T follicular helper cell (primary cell): Measurements from ENCODE around the gene NSF.
"Not testable (repeated sequence)": the region's sequence is repeated elsewhere in the genome, so short reads cannot be mapped to it uniquely, and the experiment has no call there.

Source experiments
- DNase-seq: peaks from one replicate; pipeline ENCODE4 v3.0.0-alpha.2; 2020; ENCODE audit warnings: low read depth

NSF gene

GRCh38 chr17:46628753-46629436 is 38.4 kb downstream of the NSF start:
- not testable (repeated sequence) for DNase-seq

GRCh38 chr17:46632146-46632545 is 41.7 kb downstream of the NSF start:
- not testable (repeated sequence) for DNase-seq

GRCh38 chr17:46634844-46635243 is 44.4 kb downstream of the NSF start:
- DNase-seq: not testable (repeated sequence)

- DNase-seq: not testable (repeated sequence)
Measured at GRCh38 chr17:46641861-46642656, 51.6 kb downstream of the NSF start.

- DNase-seq: not testable (repeated sequence)
Measured at GRCh38 chr17:46647251-46647650, 56.8 kb downstream of the NSF start.

- not testable (repeated sequence) for DNase-seq
Measured at GRCh38 chr17:46647688-46648278, 57.3 kb downstream of the NSF start.

- not testable (repeated sequence) for DNase-seq
Measured at GRCh38 chr17:46649246-46649645, 58.8 kb downstream of the NSF start.

- not testable (repeated sequence) for DNase-seq
Measured at GRCh38 chr17:46652024-46652643, 61.7 kb downstream of the NSF start.

GRCh38 chr17:46658235-46658634 is 67.8 kb downstream of the NSF start:
- not testable (repeated sequence) for DNase-seq

- not testable (repeated sequence) for DNase-seq
Measured at GRCh38 chr17:46659702-46660101, 69.2 kb downstream of the NSF start.

GRCh38 chr17:46663123-46663522 is 72.7 kb downstream of the NSF start:
- not testable (repeated sequence) for DNase-seq

GRCh38 chr17:46663552-46663951 is 73.1 kb downstream of the NSF start:
- not testable (repeated sequence) for DNase-seq

- not testable (repeated sequence) for DNase-seq
Measured at GRCh38 chr17:46665969-46666368, 75.5 kb downstream of the NSF start.

GRCh38 chr17:46670789-46671188 is 80.3 kb downstream of the NSF start:
- not testable (repeated sequence) for DNase-seq

- DNase-seq: not testable (repeated sequence)
Measured at GRCh38 chr17:46672777-46673176, 82.3 kb downstream of the NSF start.

- not testable (repeated sequence) for DNase-seq
Measured at GRCh38 chr17:46677819-46678218, 87.3 kb downstream of the NSF start.

GRCh38 chr17:46683653-46684052 is 93.2 kb downstream of the NSF start:
- DNase-seq: not testable (repeated sequence)

- not testable (repeated sequence) for DNase-seq
Measured at GRCh38 chr17:46685284-46685683, 94.8 kb downstream of the NSF start.

- DNase-seq: not testable (repeated sequence)
Measured at GRCh38 chr17:46692196-46692595, 101.7 kb downstream of the NSF start.

- DNase-seq: not testable (repeated sequence)
Measured at GRCh38 chr17:46693283-46693682, 102.8 kb downstream of the NSF start.

GRCh38 chr17:46696522-46696921 is 106.1 kb downstream of the NSF start:
- not testable (repeated sequence) for DNase-seq

- DNase-seq: not testable (repeated sequence)
Measured at GRCh38 chr17:46699014-46699413, 108.5 kb downstream of the NSF start.
